MCF 10A (cell line): ENCODE measurements around the gene NCOA6. TPM values are rescaled to one million over a fixed set of nuclear protein-coding genes. Genes with fewer than 3 reads are reported as not detected.

Source experiments
- BruUV-seq: library from RNA; stranded (reverse); fragments of 400-500 nt; replicated peaks from 2 replicates; lab custom pipeline; 2021; lab: Mats Ljungman, UMichigan
- CTCF ChIA-PET: fragments of 300-600 bp; sonication (Branson Sonifier 250); formaldehyde crosslinking; extraction: SDS; loops from one replicate; lab custom pipeline; 2021; ENCODE audit warnings: antibody characterized with exemption, inconsistent platforms; lab: Yijun Ruan, JAX
- POLR2A ChIA-PET: fragments of 300-600, 350-650 bp; sonication (Branson Sonifier 250); formaldehyde crosslinking; extraction: SDS; loops from one replicate; lab custom pipeline; 2020; ENCODE audit warnings: antibody characterized with exemption, inconsistent platforms; lab: Yijun Ruan, JAX
- DNase-seq: peaks from one replicate; pipeline ENCODE4 v3.0.0-alpha.2; 2018; ENCODE audit not compliant: unreplicated experiment
- H3K27ac Mint-ChIP-seq: one replicate; pipeline ENCODE4 v1.8.0; 2022; ENCODE audit warnings: mild to moderate bottlenecking, low read depth, mixed read lengths; ENCODE audit not compliant: unreplicated experiment
- H3K27me3 Mint-ChIP-seq: one replicate; pipeline ENCODE4 v1.8.0; 2022; ENCODE audit warnings: mixed read lengths; ENCODE audit not compliant: insufficient read depth, unreplicated experiment
- H3K36me3 Mint-ChIP-seq: one replicate; pipeline ENCODE4 v1.8.0; 2022; ENCODE audit warnings: mild to moderate bottlenecking, moderate library complexity, mixed read lengths; ENCODE audit not compliant: insufficient read depth, unreplicated experiment
- H3K4me1 Mint-ChIP-seq: one replicate; pipeline ENCODE4 v1.8.0; 2022; ENCODE audit warnings: mixed read lengths; ENCODE audit not compliant: insufficient read depth, unreplicated experiment
- H3K4me3 Mint-ChIP-seq: one replicate; pipeline ENCODE4 v1.8.0; 2022; ENCODE audit warnings: mild to moderate bottlenecking, moderate library complexity, mixed read lengths; ENCODE audit not compliant: unreplicated experiment
- H3K9me3 Mint-ChIP-seq: one replicate; pipeline ENCODE4 v1.8.0; 2022; ENCODE audit warnings: mixed read lengths; ENCODE audit not compliant: unreplicated experiment
- intact Hi-C: fragments of 100-400 bp; cut with micrococcal nuclease; formaldehyde crosslinking; loops from 2 replicates; pipeline ENCODE4 v1.14.1; 2022
- total RNA-seq: library from RNA; stranded (reverse); gene quantifications from 2 replicates; pipeline ENCODE4 v1.2.3, GENCODE V29; 2022
- TF ChIP-seq, protein P1 (sequence below): fragments of 200-600 bp; IDR thresholded peaks from one replicate; pipeline ENCODE4 v1.8.0; 2022; ENCODE audit warnings: antibody characterized with exemption, mild to moderate bottlenecking; ENCODE audit not compliant: unreplicated experiment

Gene NCOA6
- total RNA-seq, 1 experiment from 2014 or later: 27.9 TPM

DNA sequence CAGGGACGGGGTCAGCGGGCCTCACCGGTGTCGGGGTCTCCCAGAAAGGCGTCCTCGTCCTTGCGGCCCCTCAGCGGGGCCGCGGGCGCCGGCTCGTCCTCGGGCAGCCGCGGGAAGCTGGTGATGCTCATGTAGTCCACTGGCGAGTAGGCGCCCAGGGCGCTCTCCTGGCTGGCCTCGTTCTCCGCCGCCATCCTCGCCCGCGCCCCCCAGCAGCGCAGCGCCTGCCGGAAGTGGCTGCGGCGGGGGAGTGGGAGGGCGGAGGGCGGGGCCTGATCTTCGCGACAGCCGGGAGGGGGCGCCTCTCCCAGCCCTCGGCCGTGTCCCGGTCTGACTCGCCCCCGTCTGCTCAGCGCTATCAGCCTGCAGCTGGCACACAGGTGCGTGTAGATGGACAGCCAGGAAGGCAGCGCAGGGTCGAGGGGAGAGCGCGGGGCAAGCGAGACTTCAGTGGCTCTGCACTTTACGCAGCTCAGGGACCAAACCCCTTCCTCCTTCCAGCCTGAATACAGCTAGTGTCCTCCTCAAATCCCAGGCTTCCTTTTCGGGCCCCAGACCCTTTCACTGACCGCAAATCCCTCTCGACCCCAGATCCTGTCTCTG, 47.3 kb upstream of the NCOA6 start, which contains the start of gene GGT7:
Gene GGT7 (minus strand): TSS at position 235 of the 603 bp plus-strand sequence. CDS start 41 bp downstream, at position 194.
- no TSS peak for BruUV-seq
- TF ChIP-seq, protein P1, sequence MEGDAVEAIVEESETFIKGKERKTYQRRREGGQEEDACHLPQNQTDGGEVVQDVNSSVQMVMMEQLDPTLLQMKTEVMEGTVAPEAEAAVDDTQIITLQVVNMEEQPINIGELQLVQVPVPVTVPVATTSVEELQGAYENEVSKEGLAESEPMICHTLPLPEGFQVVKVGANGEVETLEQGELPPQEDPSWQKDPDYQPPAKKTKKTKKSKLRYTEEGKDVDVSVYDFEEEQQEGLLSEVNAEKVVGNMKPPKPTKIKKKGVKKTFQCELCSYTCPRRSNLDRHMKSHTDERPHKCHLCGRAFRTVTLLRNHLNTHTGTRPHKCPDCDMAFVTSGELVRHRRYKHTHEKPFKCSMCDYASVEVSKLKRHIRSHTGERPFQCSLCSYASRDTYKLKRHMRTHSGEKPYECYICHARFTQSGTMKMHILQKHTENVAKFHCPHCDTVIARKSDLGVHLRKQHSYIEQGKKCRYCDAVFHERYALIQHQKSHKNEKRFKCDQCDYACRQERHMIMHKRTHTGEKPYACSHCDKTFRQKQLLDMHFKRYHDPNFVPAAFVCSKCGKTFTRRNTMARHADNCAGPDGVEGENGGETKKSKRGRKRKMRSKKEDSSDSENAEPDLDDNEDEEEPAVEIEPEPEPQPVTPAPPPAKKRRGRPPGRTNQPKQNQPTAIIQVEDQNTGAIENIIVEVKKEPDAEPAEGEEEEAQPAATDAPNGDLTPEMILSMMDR: peak; percentile 29
- intact Hi-C loops: no loop called here
- H3K27ac Mint-ChIP-seq: no peak within 1 kb of the TSS
- peak within 1 kb of the TSS; percentile 71 for H3K4me3 Mint-ChIP-seq
- POLR2A ChIA-PET: interaction anchor here (0.6 to 3.5 kb wide), 11 partner anchors 27 to 274 kb away, joined by 3 to 17 read pairs (median 4); partner anchors contain the start of genes EDEM2, GSS, MYH7B and TRPC4AP
- H3K9me3 Mint-ChIP-seq: no peaks in the 10 kb centered on the region
- H3K4me1 Mint-ChIP-seq: peaks cover 42% of the 10 kb centered on the region
- no peaks in the 10 kb centered on the region for H3K36me3 Mint-ChIP-seq
- CTCF ChIA-PET: interaction anchor here (0.5 to 10.5 kb wide), 27 partner anchors 13 to 1698 kb away, joined by 3 to 279 read pairs (median 3); partner anchors contain the start of genes EDEM2, GSS, MYH7B and TRPC4AP
- no peaks in the 10 kb centered on the region for H3K27me3 Mint-ChIP-seq
- peak; percentile 36 for DNase-seq

DNA sequence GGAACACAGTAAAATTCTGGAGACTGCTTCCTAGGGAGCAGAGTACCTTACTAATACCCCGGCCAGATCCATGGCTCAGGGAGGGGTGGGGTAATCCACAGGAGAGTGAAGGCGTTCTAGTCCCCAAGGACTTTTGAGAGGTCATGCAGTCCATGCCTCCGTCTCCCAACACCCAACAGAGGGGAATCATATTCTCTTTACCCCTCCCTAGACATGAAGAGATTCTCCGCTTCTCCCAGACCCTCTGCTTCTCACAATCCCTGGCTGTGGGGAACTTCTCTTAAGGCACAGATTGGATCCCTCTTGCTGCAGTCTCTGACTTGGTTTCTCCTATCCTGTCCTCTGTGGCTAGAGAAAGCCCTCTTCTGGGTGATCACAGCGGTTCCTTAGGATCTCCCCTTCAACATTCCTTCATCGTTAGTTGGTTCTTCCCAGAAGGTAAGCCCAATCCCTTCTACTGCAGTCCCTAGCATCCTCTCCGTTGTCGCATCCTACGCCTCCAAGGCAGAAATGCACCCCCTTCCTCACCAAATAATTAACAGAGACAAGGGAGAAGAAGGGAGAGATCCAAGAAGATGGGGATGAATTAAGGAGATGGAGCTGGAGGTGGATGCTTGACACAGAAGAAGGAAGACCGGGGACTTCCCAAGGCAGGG, 46.6 kb upstream of the NCOA6 start:
- DNase-seq: no peak
- Mint-ChIP-seq H3K9me3 (no peaks in the 10 kb centered on the region), H3K36me3 (no peaks in the 10 kb centered on the region), H3K27me3 (no peaks in the 10 kb centered on the region), H3K27ac (no peak overlapping the region), H3K4me3 (peak overlapping the region; percentile 71), H3K4me1 (peaks cover 41% of the 10 kb centered on the region)
- BruUV-seq: no TSS peak
- intact Hi-C loops: no loop called here
- TF ChIP-seq, protein P1: no peak
- ChIA-PET CTCF (interaction anchor here (0.6 to 10.5 kb wide), 22 partner anchors 10 to 275 kb away, joined by 3 to 279 read pairs (median 4); partner anchors contain the start of genes EDEM2, GSS and MYH7B), POLR2A (interaction anchor here (0.6 to 3.5 kb wide), 10 partner anchors 28 to 275 kb away, joined by 3 to 17 read pairs (median 4); partner anchors contain the start of genes EDEM2, GSS, MYH7B and TRPC4AP)

DNA sequence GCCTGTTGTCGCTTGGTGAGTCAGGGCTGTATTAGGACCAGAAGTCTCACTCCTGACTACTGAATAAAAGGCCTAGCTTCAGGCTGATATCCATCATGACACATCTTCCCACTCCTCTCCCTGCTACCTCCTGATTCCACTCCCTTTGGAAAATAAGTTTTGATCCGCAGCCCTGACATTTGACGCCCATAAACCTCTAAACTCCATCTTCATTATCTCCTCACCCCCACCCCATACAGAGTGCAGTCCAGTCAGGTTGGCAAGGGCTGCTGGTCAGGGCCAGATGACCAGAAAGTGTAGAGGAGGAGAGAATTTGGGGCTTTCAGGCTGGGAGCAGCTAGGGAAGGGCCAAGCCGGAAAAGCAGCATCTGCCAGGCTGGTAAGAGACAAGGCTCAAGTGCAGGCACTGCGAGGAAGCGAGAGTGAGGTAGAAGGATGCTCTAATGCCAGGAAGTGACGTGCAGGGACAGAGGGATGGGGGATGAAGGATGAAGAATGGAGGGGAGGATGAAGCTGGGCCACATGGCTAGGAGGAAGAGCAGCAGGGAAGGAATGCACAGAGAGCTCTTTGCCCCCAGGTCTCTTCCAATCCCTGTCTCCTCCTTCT, 46.0 kb upstream of the NCOA6 start:
- CTCF ChIA-PET: interaction anchor here (0.6 to 10.5 kb wide), 9 partner anchors 9 to 373 kb away, joined by 3 to 279 read pairs (median 4); partner anchors contain the start of genes GSS and MYH7B
- Mint-ChIP-seq H3K4me3 (no peak overlapping the region), H3K27me3 (no peaks in the 10 kb centered on the region), H3K9me3 (no peaks in the 10 kb centered on the region), H3K27ac (no peak overlapping the region), H3K36me3 (no peaks in the 10 kb centered on the region), H3K4me1 (peaks cover 36% of the 10 kb centered on the region)
- POLR2A ChIA-PET: interaction anchor here (3.5 kb wide), 1 partner anchor 84 kb away, joined by 17 read pairs; the partner anchor contains the start of genes GSS and MYH7B
- TF ChIP-seq, protein P1: no peak
- intact Hi-C loops: no loop called here
- DNase-seq: no peak
- no TSS peak for BruUV-seq
